ENCODE data around the gene AMIGO1.
"Not testable (repeated sequence)": the region's sequence is repeated elsewhere in the genome, so short reads cannot be mapped to it uniquely, and the experiment has no call there.

AMIGO1 gene

DNA sequence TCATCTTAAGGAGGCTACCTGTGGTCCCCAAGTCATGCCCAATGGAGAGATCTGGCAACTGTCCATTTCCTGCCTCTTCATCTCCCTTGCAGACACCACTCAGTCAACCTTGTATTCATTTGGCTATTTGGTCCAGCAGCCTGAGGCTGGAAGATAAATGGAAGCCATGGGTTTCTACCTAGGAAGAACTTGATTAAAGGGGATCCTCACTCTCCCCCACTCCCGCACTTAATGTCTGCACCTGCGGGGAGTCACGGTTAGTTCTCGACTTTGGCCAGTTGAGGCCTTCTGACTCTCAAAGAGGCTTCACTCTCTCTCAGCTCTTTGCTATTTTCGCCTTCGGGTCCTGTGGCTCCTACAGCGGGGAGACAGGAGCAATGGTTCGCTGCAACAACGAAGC, 34.3 kb downstream of the AMIGO1 start:
- Histone ChIP-seq H3K36me3 (no peaks in the 10 kb centered on the region), H3K27me3 (peaks cover 48% of the 10 kb centered on the region), H3K4me3 (ENCODE audit: low read depth, low read length) (no peak overlapping the region), H3K4me1 (no peaks in the 10 kb centered on the region), H3K9me3 (no peaks in the 10 kb centered on the region)
- no peak for TF ChIP-seq CTCF (IDR thresholded peaks at IDR 0.05; ENCODE audit: low read depth, low read length)
- DNase-seq = no peak

GRCh38 chr1:109474697-109475096, 34.8 kb downstream of the AMIGO1 start:
- H3K9me3 ChIP-seq = no peaks in the 10 kb centered on the region
- no peak for DNase-seq
- no peak for TF ChIP-seq CTCF (IDR thresholded peaks at IDR 0.05; ENCODE audit: low read depth, low read length)
- no peaks in the 10 kb centered on the region for H3K36me3 ChIP-seq
- H3K27me3 ChIP-seq = peaks cover 53% of the 10 kb centered on the region
- H3K4me1 ChIP-seq = no peaks in the 10 kb centered on the region
- H3K4me3 ChIP-seq (ENCODE audit: low read depth, low read length) = no peak overlapping the region

DNA sequence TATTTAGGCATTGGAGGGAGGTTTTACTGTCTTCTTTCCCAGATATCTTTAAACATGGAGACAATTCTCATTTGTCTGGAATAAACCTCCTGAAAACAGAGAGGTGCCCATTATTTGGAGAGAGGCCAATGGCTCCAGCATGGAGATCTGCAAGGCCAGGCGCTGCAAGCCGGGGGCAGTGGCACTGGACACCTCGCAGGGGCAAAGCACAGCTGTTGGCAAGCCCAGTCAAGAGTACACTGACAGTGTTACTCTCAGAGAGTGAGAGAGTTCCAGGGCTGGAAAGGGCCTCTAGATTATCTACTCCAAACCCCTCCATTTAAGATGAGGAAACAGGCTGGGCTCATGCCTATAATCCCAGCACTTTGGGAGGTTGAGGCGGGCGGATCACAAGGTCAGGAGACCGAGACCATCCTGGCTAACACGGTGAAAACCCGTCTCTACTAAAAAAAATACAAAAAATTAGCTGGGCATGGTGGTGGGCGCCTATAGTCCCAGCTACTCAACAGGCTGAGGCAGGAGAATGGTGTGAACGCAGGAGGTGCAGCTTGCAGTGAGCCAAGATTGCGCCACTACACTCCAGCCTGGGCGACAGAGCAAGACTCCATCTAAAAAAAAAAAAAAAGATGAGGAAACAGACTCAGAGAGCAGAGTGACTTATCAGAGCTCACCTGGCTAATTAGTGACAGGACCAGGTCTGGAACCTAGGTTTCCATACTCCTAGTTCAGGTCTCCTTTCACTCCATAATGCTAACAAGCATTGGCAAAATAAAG, 36.1 kb downstream of the AMIGO1 start:
- H3K9me3 ChIP-seq; H3K36me3 ChIP-seq; H3K4me3 ChIP-seq (ENCODE audit: low read depth, low read length); DNase-seq; H3K4me1 ChIP-seq: not testable (repeated sequence)
- H3K27me3 ChIP-seq = peaks cover 60% of the 10 kb centered on the region

DNA sequence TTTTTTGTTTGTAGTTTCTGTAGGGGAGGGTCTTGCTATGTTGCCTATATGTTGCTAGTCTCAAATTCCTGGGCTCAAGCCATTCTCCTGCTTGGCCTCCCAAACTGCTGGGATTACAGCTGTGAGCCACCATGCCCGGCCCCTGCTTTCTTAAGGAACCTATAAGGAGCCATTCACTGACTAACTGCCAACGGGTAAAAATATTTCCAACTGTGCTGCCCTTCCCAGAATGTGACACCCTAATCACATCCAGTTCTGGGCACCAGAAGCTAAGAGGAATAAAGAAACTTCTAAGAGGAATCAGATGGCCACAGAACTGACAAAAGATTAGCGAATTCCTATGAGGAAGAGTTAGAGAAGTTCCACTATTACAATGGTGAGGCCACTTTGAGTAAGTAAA, 36.7 kb downstream of the AMIGO1 start:
- DNase-seq = no peak
- Histone ChIP-seq H3K36me3 (no peaks in the 10 kb centered on the region), H3K4me1 (no peaks in the 10 kb centered on the region), H3K27me3 (peaks cover 67% of the 10 kb centered on the region), H3K9me3 (no peaks in the 10 kb centered on the region), H3K4me3 (ENCODE audit: low read depth, low read length) (no peak overlapping the region)
- no peak for TF ChIP-seq CTCF (IDR thresholded peaks at IDR 0.05; ENCODE audit: low read depth, low read length)

DNA sequence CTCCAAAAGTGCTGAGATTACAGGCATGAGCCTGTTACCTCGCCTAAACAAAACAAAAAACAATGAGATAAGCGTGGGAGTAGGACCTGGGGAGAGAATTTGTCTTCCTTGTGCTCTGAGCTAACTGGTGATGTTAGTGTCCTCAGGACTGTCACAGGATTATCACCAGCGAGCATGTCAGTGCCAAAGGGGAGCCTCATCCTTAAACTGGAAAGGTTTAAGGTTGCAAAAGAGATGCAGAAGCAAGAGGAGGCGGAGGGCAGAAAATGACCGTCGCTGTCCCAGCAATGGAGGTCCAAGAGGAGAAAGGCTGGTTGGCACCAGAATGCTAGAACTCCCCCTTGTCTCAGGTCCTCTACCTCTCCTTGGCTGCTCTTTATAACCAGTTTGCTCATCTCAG, 39.3 kb downstream of the AMIGO1 start:
- TF ChIP-seq CTCF (IDR thresholded peaks at IDR 0.05; ENCODE audit: low read depth, low read length) = no peak
- H3K9me3 ChIP-seq = no peaks in the 10 kb centered on the region
- no peak overlapping the region for H3K4me3 ChIP-seq (ENCODE audit: low read depth, low read length)
- no peak for DNase-seq
- H3K36me3 ChIP-seq = no peaks in the 10 kb centered on the region
- peaks cover 87% of the 10 kb centered on the region for H3K27me3 ChIP-seq
- H3K4me1 ChIP-seq = no peaks in the 10 kb centered on the region

DNA sequence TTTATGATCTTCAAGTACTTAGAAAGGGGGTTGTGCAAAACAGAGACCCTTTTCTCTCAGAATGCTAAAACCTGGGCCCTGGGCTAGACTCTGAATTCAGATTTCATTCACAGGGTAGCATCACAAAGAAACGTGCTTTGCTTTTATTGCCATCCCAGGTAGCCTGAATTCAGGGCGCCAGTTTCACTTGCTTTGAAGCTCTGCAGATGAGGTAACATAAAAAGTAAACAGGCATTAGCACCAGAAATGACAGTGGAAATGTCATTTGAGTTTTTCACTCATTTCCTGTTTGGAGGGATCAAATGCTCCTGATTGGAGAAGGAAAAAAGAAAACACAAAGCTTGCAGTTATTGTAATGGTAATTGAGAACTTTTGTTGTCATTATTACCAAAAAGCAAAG, 40.6 kb downstream of the AMIGO1 start:
- H3K4me3 ChIP-seq (ENCODE audit: low read depth, low read length) = no peak overlapping the region
- H3K27me3 ChIP-seq = peaks cover 91% of the 10 kb centered on the region
- no peaks in the 10 kb centered on the region for H3K36me3 ChIP-seq
- DNase-seq = no peak
- H3K9me3 ChIP-seq = no peaks in the 10 kb centered on the region
- no peaks in the 10 kb centered on the region for H3K4me1 ChIP-seq
- TF ChIP-seq CTCF (IDR thresholded peaks at IDR 0.05; ENCODE audit: low read depth, low read length) = no peak

Measured in BE2C (cell line).